ENCODE measurements around the gene ODAPH. TPM values are rescaled to one million over a fixed set of nuclear protein-coding genes. Genes with fewer than 3 reads are reported as not detected.

ODAPH gene
- total and polyA plus RNA-seq, 4 donors, result not detected

GRCh38 chr4:75566911-75567310 is 11.0 kb downstream of the ODAPH start:
- 37% methylated on average over 1 of the region's 1 CpG for WGBS
- no peak overlapping the region for H3K9ac ChIP-seq (ENCODE audit: low read depth in 1 of 2, low read length in 2 of 2)
- H3K27me3 ChIP-seq (ENCODE audit: control insufficient read depth in 4 of 4, insufficient read depth in 4 of 4, low read length in 3 of 4), result no peaks in the 10 kb centered on the region
- no peaks in the 10 kb centered on the region for H3K9me3 ChIP-seq (ENCODE audit: control insufficient read depth in 4 of 4, low read length in 3 of 4)
- H3K4me1 ChIP-seq (ENCODE audit: control insufficient read depth in 4 of 4, insufficient read depth in 4 of 4, low read length in 3 of 4), result no peaks in the 10 kb centered on the region
- H3K36me3 ChIP-seq (ENCODE audit: control insufficient read depth in 4 of 4, insufficient read depth in 3 of 4, low read depth in 1 of 4, low read length in 3 of 4), result no peaks in the 10 kb centered on the region
- no peak for DNase-seq (ENCODE audit: low spot score)
- TF ChIP-seq FOXA1 (IDR thresholded peaks at IDR 0.05) (no peak), HNF4A (conservative IDR thresholded peaks at IDR 0.05) (no peak), GABPA (IDR thresholded peaks at IDR 0.05 in 1 of 2, conservative IDR thresholded peaks at IDR 0.05 in 1 of 2) (no peak), RAD21 (IDR thresholded peaks at IDR 0.05) (no peak), JUND (IDR thresholded peaks at IDR 0.05) (no peak), SP1 (IDR thresholded peaks at IDR 0.05) (no peak), NR2F2 (IDR thresholded peaks at IDR 0.05) (no peak), HNF4G (IDR thresholded peaks at IDR 0.05) (no peak), MAX (IDR thresholded peaks at IDR 0.05) (no peak), FOXA2 (IDR thresholded peaks at IDR 0.05) (no peak), ATF3 (IDR thresholded peaks at IDR 0.05) (no peak), ZBTB33 (IDR thresholded peaks at IDR 0.05) (no peak), EGR1 (IDR thresholded peaks at IDR 0.05; ENCODE audit: low read depth in 2 of 2) (no peak), CTCF (IDR thresholded peaks at IDR 0.05; ENCODE audit: low read depth, low read length, missing input control) (no peak), RXRA (IDR thresholded peaks at IDR 0.05) (no peak)
- no peak overlapping the region for H3K4me3 ChIP-seq (ENCODE audit: low read depth in 1 of 3, low read length in 3 of 3)
- no peak overlapping the region for H3K27ac ChIP-seq (ENCODE audit: low read depth in 1 of 2, low read length in 2 of 2)

GRCh38 chr4:75567725-75568124 is 11.9 kb downstream of the ODAPH start:
- no peaks in the 10 kb centered on the region for H3K4me1 ChIP-seq (ENCODE audit: control insufficient read depth in 4 of 4, insufficient read depth in 4 of 4, low read length in 3 of 4)
- TF ChIP-seq HNF4G (IDR thresholded peaks at IDR 0.05) (no peak), MAX (IDR thresholded peaks at IDR 0.05) (no peak), FOXA2 (IDR thresholded peaks at IDR 0.05) (no peak), SP1 (IDR thresholded peaks at IDR 0.05) (no peak), HNF4A (conservative IDR thresholded peaks at IDR 0.05) (no peak), FOXA1 (IDR thresholded peaks at IDR 0.05) (no peak), REST (IDR thresholded peaks at IDR 0.05) (no peak), NR2F2 (IDR thresholded peaks at IDR 0.05) (no peak), EGR1 (IDR thresholded peaks at IDR 0.05; ENCODE audit: low read depth in 2 of 2) (no peak), RAD21 (IDR thresholded peaks at IDR 0.05) (no peak), YY1 (IDR thresholded peaks at IDR 0.05) (no peak), JUND (IDR thresholded peaks at IDR 0.05) (no peak), CTCF (IDR thresholded peaks at IDR 0.05; ENCODE audit: low read depth, low read length, missing input control) (no peak), GABPA (IDR thresholded peaks at IDR 0.05 in 1 of 2, conservative IDR thresholded peaks at IDR 0.05 in 1 of 2) (no peak), ZBTB33 (IDR thresholded peaks at IDR 0.05) (no peak), ATF3 (IDR thresholded peaks at IDR 0.05) (no peak), TAF1 (conservative IDR thresholded peaks at IDR 0.05) (no peak)
- H3K27me3 ChIP-seq (ENCODE audit: control insufficient read depth in 4 of 4, insufficient read depth in 4 of 4, low read length in 3 of 4), result no peaks in the 10 kb centered on the region
- H3K36me3 ChIP-seq (ENCODE audit: control insufficient read depth in 4 of 4, insufficient read depth in 3 of 4, low read depth in 1 of 4, low read length in 3 of 4), result no peaks in the 10 kb centered on the region
- H3K9me3 ChIP-seq (ENCODE audit: control insufficient read depth in 4 of 4, low read length in 3 of 4), result no peaks in the 10 kb centered on the region
- no peak overlapping the region for H3K4me3 ChIP-seq (ENCODE audit: low read depth in 1 of 3, low read length in 3 of 3)
- DNase-seq (ENCODE audit: low spot score), result no peak
- WGBS, result 88% methylated on average over 2 of the region's 2 CpGs
- no peak overlapping the region for H3K27ac ChIP-seq (ENCODE audit: low read depth in 1 of 2, low read length in 2 of 2)
- H3K9ac ChIP-seq (ENCODE audit: low read depth in 1 of 2, low read length in 2 of 2), result no peak overlapping the region

Data from liver (tissue), 9 donors.